Renal pelvis (tissue), 12 donors: ENCODE measurements around the gene NR3C2. TPM values are rescaled to one million over a fixed set of nuclear protein-coding genes. Genes with fewer than 3 reads are reported as not detected.
A peak's percentile ranks its signal among the peaks of the same experiment; 100 is the strongest.

Source experiments
- DNase-seq: peaks from one replicate; pipeline ENCODE4 v3.0.0-alpha.2; 2013
- long read RNA-seq, 16 experiments: transcript quantifications; one replicate each; lab custom pipeline, GENCODE V29; 2026
- polyA plus RNA-seq, 3 donors: library from polyadenylated mRNA; unstranded; fragments of 120-200 nt; gene quantifications; one replicate each; pipeline ENCODE4 v1.2.1, GENCODE V29; 2013; ENCODE audit not compliant: insufficient read length in 3 of 3

Gene NR3C2
- 10 to 100 TPM; 13.1 to 15.9 (median 14.0) TPM for polyA plus RNA-seq
- long read RNA-seq, donor 1, full-length matches to known transcripts: 1 of 1 reads
- long read RNA-seq, donor 1, partial matches to known transcripts: 0 of 1 reads
- long read RNA-seq, donor 1, other reads (novel, unspliced or antisense): 0 of 1 reads
- long read RNA-seq, donor 2, full-length matches to known transcripts: 1 of 1 reads
- long read RNA-seq, donor 2, partial matches to known transcripts: 0 of 1 reads
- long read RNA-seq, donor 2, other reads (novel, unspliced or antisense): 0 of 1 reads
- long read RNA-seq, donor 3: 0 reads
- long read RNA-seq, donor 4: 0 reads
- long read RNA-seq, donor 5, full-length matches to known transcripts: 1 of 1 reads
- long read RNA-seq, donor 5, partial matches to known transcripts: 0 of 1 reads
- long read RNA-seq, donor 5, other reads (novel, unspliced or antisense): 0 of 1 reads
- long read RNA-seq, donor 6, full-length matches to known transcripts: 2 of 2 reads
- long read RNA-seq, donor 6, partial matches to known transcripts: 0 of 2 reads
- long read RNA-seq, donor 6, other reads (novel, unspliced or antisense): 0 of 2 reads
- long read RNA-seq, donor 7, full-length matches to known transcripts: 3 of 3 reads
- long read RNA-seq, donor 7, partial matches to known transcripts: 0 of 3 reads
- long read RNA-seq, donor 7, other reads (novel, unspliced or antisense): 0 of 3 reads
- long read RNA-seq, donor 8, full-length matches to known transcripts: 2 of 2 reads
- long read RNA-seq, donor 8, partial matches to known transcripts: 0 of 2 reads
- long read RNA-seq, donor 8, other reads (novel, unspliced or antisense): 0 of 2 reads
- long read RNA-seq, donor 9: 0 reads
- long read RNA-seq, donor 10: 0 reads
- long read RNA-seq, donor 11, partial matches to known transcripts: 0 of 1 reads
- long read RNA-seq, donor 11, other reads (novel, unspliced or antisense): 0 of 1 reads
- long read RNA-seq, donor 12, full-length matches to known transcripts: 4 of 4 reads
- long read RNA-seq, donor 12, partial matches to known transcripts: 0 of 4 reads
- long read RNA-seq, donor 12, other reads (novel, unspliced or antisense): 0 of 4 reads
- long read RNA-seq, donor 13: 0 reads
- long read RNA-seq, donor 14: 0 reads
- long read RNA-seq, donor 15, full-length matches to known transcripts: 1 of 1 reads
- long read RNA-seq, donor 15, partial matches to known transcripts: 0 of 1 reads
- long read RNA-seq, donor 15, other reads (novel, unspliced or antisense): 0 of 1 reads
- long read RNA-seq, donor 16: 0 reads

DNA sequence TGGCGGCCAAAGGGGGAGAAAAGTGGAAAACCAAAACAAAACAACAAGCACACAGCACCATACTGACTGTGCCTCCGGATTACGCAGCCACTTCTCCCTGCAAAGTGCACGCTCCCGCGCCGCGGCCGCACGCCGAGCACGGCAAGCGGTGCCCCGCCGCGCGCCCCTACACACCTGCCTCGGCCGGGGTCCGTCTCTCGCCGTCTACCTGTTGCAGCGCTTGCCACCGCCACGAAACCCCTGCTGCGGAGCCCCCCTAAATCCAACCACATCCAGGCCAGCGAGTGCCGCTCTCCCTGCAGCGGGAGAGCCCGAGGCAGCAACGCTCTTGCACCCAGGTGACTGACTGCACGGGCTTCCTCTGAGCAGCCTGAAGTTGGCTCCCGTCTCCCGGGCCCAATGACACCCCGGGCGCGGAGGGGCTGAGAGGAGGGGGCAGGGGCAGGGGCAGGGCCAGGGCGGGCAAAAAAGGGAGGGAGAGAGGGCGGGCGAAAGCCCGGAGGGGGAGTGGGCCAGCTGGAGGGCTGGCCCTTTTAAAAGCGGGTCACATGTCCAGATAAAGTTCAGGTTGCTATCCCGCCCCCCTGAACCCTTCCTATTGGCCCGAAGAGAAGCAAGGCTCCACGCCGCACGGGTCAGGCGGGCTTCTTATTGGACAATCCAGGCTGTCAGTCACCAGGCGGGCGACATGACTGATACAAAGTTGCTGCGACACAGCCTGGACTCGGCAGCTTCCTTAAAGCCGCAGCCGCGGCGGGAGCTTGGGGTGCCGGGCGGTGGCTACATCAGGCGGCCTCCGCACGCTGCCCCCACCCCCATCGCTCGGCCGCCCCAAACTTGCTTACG is at the start of gene NR3C2:
Gene NR3C2, minus strand, starts transcription at position 429 of the 846 bp plus-strand sequence.
- DNase-seq: peak; percentile 99

DNA sequence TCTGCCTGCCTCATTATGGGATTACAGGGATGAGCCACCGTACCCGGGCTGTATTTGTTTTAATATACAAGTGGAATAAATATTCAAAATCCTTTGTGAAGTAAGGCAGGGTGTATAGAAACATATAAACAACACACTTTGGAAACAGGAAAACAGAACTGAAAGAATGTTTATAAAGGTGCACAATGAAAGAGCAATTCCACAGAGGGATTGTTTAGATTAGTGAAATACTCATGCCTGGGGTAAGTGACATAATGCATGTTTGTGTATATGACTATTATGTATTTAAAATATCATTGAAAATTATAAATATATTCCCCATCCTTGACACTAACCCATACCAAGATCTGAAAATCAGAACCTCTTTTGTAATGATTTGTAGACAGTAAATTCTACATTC is 45.0 kb upstream of the NR3C2 start:
- DNase-seq: no peak

DNA sequence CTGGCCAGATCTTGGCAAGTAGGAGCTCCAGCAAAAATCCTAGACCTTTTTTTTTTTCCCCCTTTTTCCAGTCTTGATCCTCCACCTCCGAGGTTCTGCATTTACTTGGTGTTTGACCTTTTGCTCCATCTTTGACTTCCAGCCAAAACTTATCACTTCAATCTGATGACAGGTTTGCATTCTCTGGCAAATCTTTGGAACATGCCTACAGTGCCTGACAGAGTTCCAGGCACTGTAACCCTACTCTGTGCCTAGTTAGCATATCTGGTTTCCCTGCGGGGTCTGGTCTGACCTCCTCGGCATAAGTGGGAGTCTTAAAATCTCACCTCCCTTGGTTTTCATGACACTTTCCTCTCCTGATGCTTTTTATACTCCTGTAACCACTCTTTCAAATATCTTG is 39.4 kb upstream of the NR3C2 start:
- DNase-seq: no peak

DNA sequence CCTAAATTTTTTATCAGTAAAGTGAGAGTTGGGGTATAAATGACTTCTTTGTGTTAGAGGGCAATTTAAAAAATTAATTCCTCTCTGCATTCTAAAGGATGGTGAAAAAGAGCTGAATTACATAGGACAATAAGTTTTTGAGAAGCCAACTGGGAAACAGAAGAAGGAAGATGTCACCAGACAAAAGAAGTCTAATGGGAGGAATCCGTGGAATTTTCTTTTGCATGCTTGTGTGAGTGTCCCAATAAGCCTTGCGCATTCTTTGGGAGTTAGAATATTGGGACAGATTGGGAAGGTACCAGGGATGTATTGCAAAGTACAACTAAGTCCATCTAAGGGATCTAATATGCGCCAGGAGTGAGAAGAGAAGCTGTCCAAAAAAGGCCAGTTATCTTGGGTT is 35.1 kb upstream of the NR3C2 start:
- no peak for DNase-seq

DNA sequence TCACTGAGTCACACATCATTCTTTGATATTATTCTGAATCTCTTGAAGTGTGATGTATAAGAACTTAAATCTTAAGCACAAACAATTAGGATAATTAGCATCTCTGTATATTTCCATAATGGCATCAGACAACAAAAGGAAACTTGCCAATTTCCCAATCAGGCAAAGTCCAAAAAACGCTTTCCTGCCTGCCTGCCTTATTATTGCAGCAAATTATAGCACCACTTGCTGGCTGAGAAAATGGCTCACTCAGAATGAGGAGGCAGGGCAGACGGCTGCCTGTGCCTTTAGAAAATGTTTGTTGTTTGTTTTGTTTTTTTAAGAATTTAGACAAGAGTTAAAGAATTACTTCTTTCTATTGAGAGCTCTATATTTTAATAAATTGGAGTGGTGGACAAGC is 27.7 kb upstream of the NR3C2 start:
- no peak for DNase-seq

DNA sequence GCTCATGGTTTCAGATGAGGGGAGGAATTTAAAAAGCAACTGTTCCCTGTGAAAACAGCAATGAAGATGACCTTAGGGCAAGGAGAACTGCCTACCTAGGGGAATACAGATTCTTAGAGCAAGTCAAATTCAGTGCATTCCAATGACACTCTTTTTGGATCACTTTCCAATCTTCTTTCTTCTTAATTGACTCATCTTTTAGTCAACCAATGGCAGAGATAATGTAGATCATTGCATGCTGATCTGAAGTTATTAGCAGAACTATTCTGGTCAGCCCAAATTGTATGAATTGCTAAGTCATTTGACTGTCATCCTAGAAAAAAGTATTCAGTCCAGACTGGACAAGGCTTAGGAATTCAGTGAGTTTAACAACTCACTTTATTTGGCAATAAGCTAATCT is 12.6 kb upstream of the NR3C2 start:
- no peak for DNase-seq

DNA sequence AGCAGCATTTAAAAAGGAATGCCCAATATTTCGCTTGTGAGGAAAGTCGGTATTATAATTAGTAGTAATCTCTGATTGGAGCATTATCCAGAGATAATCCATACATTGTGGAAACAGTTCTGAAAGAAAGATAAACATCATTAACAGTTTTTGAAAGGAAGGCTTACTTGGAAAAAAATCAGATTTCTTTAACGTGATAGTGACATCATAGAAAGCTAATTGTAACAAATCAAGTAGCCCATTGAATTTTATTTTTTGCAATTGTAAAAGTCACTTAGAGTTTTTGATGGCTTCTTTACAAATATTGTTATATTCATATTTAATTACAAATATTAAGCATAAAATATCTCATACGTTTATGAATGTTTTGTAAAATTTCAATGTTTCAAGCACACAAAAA is 11.6 kb upstream of the NR3C2 start:
- DNase-seq: no peak

DNA sequence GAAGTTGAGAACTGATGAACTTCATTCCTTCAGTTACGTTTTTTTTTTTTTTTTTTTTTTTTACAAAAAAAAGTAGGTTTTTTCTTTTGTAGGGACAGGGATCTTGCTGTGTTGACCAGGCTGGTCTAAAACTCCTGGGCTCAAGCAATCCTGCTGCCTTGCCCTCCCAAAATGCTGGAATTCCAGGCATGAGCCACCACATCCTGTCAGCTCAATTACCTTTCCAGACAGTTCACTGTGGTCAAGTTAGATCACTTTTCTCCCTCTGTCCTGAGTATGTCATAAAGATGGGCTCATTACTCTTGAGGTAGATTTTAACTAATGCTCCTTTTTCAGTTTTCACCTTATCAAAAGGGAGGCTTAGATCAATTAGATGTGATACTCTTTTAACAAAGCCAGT is 10.8 kb upstream of the NR3C2 start:
- no peak for DNase-seq

DNA sequence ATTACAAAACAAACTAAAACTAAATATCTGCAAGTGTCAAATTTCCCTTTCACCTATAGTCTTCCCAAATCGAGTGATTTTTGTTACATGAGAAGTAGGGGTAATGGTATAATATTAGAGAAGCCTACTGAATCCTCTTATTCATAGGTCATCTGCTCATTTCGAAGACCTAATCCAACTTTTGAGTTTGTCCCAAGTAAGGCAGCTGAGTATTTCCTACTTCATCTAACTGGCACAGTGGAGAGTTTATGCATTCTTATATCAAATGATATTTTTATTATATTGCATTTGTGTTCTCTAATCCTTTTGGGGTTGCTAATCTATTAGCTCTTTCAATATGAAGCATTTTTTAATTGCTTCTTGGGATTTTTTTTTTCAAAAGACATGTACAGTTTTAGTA is 7.7 kb upstream of the NR3C2 start:
- DNase-seq: no peak

DNA sequence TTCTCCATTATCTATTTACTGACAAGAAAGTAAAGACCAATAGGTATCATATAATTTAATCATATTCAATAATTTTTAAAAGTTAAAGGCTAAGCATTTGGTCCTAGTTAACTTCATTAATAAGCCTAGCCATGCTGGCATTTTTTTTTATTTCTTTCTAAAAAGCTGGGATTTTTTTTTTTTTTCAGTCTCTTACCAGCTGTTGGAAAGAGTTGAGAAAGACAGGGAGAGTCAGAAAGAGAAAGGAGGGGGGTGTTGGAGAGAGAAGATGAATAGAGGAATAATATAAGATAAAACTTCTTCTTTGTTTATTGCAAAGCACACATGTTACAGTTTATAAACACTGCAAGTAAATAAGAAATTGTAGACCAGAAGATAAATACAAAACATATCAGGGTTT is 5.9 kb upstream of the NR3C2 start:
- no peak for DNase-seq

DNA sequence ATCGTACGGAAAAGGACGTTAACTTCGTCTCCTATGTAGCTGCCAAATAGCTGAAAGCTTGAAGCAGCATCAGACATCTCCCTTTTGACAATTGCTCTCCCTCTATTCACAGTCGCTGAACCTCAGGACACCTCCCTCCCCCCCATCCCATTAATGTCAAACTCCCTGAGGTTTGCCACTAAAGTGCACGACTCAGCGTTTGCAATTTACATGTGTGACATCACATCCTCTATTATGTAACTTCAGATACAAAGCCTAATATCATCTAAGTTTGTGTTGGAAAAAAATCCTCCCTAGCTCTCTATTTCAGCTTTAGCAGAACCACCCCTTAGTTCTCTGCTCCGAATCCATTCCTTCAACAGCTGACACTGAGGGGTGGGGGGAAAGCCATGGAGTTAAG is 5.5 kb upstream of the NR3C2 start:
- no peak for DNase-seq

DNA sequence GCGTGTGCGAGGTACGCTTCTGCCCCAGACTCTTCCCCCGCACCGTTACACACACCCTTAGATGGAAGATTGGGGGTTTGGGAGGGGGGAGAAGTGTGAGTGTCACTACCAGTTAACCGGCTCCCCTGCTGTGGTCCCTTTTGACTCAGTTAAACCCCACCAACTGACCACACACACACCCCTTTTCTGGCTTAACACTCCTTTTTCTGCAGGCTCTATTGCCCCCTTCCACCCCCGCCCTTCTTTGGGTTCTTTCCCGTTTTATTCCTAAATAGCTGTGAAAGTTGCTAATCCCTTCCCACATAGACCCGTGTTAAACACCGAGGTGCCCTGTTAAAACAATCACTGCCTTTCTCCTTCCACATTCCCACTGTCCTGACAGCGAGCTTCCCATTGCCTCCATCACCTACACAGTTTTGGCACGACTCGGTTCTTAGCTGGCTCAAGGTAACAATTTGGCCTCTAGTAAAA is 3.7 kb upstream of the NR3C2 start:
- DNase-seq: no peak

DNA sequence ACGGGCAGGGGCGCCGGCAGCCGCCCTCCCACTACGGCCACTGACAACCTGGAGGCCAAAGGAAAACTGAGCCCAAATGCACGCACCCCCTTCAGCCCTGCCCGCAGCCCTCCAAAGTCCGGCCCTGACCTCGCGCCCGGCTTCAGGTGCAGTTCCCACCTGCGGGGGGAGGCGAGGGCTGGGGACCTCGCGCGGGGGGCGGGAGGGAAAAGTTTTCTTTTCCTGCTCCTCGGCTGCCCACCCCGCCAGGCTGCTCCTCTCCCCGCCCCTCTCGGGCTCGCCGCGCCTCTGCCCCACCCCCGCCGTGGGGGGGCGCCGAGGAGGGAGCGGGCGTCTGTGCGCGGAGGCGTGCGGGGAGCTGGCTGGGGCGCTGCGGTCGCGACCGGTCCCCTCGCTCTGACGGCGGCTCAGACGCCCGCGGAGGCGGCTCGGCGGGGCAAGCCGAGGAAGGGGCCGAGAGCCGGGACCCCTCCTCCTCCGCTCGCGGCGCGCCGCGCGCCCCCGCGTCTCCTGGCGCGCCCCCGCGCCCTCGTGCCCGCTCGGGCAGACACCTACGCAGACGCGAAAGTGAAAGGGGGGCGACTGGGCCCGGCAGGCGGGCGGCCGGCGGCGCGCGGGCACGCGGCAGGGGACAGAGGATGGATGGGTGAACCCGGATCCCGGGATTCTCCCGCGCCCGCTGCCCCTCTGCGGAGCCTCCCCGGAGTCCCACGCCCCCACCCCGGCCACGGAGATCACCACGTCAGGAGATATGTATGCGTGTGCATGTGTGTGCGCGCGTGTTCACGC is 3.1 kb upstream of the NR3C2 start:
- DNase-seq: peak; percentile 52

DNA sequence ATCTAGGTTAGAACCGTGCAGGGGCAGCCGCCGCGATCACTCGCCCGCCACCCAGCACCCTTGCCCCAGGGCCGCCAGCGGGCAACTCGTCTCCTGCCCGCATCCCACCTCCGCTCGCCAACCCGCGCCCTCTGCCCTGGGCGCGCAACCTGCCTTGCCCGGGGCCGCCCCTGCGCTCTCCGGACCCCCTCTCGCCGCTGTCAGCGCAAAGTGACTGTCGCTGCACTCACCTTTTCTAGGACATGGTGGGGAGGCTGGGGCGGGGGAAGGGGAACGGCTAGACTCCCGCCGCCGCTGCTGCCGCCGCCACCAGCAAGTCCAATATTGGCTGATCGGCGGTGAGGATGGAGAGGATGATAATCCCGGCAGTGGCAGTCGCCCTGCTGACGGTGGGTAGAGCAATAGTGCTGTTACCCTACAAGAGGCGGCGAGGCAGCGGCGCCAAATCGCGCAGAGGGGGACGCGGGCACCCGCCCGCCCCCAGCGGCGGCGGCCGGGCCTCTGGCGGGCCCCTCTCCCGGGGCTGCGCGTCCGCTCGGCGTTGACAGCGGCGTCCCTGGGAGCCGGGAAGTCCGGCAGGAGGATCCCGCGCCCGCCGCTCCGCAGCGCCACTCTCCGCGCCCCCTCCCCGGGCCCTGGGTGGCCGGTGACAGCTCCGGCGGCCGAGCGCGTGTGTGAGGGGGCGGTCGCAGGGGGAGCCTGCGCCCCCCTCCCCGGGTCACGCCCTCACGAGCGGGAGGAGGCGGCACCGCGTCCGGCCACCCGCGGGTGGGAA is 2.3 kb upstream of the NR3C2 start:
- peak; percentile 23 for DNase-seq

DNA sequence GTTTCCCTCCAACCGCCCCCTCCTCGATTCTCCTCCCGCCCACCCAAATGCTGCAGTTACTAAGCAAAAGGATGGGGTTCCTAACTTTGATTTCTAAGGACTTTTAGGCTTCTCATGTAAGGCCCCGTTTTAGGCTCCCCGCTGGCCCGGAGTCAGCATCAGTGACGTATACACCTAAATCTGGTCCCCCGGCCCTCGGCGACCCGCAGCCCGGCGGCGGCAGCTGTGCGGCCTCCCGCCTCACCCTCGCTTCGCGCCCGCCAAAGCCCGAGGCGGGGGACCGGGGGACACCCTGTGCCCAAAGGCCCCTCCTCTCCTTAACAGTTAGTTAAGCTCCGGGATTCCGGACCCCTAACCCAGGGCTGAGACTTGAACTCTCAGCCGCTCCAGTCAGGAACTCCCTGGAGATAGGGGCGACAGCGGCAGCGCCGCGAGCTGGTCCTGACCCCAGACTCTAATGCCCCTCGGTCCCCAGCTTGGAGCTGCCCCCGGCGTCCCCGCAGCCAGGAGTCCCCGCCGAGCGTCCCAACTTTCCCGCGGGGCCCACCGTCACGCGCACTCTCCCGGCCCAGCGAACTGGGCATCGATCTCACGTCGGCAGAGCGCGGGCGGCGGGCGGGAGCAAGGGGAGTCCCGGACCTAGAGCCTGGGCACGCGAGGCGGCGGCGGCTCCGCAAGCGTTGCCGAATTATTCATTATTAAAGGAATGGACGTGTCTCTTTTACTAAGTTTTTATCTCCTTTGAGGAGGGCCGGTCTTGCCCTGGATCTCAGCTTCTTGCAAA is 1.5 kb upstream of the NR3C2 start:
- peak; percentile 10 for DNase-seq

DNA sequence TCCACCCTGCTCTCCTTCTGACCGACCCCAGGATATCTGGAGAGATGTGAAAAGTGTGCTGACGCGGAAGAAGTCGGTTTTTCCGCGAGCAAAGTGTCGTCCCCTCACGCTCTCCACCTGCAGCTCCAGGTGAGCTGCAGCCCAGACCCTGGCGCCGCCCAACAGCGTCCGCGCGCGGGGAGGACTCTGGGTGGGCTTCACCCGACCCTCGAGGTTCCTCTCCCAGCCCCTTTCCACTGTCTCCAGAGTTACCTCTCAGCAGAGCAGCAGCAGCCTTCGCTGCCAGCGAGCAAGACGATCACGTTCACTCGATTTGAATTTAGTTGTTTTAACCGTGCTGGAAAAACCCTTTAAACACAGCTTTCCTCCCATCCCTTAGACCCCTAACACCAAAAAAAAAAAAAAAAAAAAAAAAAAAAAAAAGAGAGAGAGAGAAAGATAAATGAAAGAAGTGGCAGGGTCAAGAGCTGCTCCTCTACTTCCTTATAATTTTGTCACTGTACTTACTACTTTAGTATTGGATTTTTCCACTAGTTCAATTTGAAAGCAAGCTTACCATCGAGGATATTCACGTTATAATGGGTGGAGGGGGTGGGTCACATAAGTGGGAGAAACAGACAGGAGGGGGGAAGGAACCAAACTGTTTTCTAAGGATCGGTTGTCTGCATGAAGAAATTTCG is 758 bp upstream of the NR3C2 start:
- DNase-seq: no peak

DNA sequence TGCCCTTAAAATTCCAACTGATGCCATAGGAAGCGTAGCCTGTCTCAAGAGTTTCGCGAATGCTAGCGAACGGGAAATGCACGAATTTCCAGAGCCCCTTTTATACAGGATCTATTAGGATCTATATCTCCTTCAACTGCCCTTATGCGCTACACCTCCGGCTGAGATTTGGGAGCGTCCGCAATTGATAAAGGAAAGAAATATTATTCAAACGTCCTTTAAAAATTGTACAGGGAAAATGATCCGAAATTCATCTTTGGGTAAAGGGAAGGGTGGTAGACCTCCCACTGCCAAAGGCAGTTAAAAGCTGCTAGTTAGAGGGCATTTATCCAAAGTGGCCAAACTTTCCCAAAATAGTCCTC is 609 bp downstream of the NR3C2 start:
- DNase-seq: peak; percentile 12

DNA sequence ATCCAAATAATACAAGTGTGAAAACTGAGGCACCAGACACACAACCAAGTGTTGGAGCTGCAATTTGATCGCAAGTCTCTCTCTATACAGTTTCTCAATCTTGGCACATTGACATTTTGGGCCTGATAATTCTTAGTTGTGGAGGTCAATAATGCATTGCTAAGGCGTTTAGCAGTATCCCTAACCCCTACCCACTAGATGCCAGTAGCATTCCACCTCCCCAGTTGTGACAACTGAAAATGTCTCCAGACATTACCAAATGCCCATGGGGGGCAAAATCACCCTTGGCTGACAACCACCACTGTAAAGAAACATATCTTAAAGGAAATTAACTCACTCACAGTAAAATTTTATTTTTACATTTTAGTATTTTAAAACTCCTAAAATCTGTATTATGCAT is 4.2 kb downstream of the NR3C2 start:
- DNase-seq: no peak
